HG02970 (cell line): ENCODE results near the gene LMF1.

Source experiments
- ATAC-seq: cut with Tn5 transposase; IDR thresholded peaks from one replicate; pipeline ENCODE4 v1.9.1; 2021; ENCODE audit warnings: mild to moderate bottlenecking, moderate library complexity, moderate number of reproducible peaks; ENCODE audit not compliant: unreplicated experiment, low FRiP score

Gene LMF1

GRCh38 chr16:854808-855410 lies 115.9 kb downstream of the LMF1 start:
- ATAC-seq = no peak

- ATAC-seq = no peak
Measured at GRCh38 chr16:853981-854807, 116.6 kb downstream of the LMF1 start.

DNA sequence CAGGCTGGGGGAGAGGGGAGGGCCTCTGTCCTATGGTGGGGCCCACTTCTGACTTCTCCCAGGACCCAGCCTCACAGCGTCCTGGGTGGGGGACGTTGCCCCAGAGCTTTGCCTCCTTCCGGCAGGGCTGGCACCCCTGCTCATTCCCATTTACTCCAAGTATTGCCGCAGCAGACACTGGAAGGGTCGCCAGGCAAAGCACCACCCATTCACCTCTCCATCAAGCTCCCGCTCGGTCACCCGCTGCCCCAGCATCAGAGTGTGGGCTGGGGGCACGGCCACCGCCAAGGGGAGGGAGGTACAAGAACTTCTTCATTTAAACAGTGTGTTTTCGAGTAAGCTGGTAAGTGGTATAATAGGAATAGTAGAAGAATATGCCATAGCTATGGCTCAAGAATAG lies 117.5 kb downstream of the LMF1 start:
- no peak for ATAC-seq

DNA sequence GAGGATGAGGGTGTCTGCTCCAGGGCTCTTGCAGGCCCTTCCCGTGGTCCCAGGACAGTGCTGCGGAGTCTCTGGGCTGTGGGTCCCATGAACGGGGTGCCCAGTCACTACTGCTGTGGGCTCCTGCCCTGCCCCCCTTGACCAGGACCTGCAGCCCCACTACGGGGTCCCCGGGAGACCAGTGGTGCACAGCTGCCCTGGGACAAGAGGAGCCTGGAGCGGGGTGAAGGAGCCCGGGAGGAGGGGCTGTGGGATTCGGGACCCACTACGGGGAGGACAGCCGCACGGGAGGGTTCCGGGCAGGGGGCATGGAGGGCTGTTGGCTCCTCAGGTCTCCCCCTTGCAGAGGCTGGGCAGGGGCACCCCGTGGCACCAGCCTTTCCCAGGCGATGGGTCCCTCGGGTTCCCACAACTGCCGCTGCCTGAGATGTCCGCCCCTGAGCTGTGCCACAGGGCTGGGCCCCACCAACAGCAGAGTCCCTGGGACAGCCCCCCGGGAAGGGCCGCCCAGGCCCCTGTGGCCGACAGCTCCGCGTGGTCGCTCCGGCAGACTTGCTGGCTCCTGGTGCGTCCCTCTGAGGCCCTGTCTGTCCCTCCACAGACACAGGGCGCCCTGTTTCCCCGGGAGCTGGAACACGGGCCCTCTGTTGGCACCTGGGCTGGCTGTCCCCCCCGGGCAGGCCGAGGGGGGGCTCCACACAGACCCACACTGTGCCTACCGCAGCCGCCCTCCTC lies 118.2 kb downstream of the LMF1 start:
- ATAC-seq = no peak

GRCh38 chr16:851871-852270 lies 118.9 kb downstream of the LMF1 start:
- ATAC-seq = no peak

DNA sequence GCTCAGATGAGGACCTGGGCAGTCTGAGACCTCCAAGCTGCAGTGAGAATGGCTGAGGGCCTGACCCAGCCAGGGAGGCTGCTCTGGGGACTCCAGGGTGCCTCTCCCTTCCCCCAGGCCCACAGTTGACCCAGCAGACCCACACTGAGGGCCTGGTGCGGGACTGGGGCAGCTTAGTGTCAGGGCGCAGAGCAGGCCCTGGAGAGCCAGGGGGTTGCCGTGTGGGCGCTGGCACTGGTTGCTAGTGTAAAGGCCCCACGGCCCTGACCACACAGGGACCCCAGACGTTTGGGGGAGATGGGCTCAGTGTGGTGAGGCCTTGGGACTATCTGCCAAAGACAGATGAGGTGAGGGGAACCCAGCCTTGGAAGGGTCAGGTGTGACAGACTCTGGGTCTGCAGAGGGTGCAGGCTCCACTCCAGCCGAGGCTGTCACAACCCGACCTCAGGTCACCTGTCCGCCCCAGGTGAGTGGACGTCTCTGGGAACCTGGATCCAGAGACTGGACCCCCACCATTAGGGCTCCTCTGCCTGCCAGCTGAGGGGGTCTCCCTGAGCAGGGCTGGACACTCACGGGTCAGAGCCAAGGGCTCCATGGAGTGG lies 119.5 kb downstream of the LMF1 start:
- ATAC-seq = no peak

GRCh38 chr16:850668-851067 lies 120.1 kb downstream of the LMF1 start:
- ATAC-seq = no peak

- no peak for ATAC-seq
Measured at GRCh38 chr16:848510-849253, 122.1 kb downstream of the LMF1 start.

DNA sequence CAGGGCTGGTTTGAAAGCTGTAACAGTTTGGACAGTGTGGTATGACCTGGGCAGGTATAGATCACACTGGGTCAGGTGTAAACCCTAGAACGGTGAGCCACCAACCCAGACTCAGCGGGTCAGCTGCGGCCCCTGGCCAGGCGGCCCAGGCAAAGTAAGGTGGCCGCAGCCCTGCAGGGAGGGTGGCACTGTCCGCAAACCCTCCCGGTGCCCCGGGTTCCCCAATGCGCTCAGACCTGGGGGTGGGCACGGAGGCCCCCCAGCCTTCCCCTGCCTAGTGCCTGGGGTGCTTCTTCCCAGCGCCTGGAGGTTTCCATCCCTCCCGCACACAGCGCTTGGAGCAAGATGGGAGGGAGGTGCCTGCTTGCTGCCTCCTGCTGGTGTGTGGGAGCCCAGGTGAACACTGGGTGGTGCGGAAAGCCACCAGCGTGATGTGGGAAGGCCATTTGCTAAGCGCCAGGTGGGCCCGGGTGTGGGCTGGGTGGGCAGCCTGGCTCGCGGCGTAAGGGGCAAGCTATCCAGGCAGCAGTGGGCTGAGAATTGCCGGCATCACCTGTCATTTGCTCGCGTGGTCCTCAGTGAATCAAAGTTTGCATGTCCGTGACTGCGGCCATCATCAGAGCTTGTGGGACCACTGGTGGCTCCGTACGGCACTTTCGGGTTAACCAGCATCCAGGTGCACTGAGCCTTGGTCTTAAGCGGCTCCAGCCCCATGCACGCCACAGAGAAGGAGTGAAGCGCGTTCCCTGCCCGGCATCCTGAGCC lies 122.9 kb downstream of the LMF1 start:
- no peak for ATAC-seq

DNA sequence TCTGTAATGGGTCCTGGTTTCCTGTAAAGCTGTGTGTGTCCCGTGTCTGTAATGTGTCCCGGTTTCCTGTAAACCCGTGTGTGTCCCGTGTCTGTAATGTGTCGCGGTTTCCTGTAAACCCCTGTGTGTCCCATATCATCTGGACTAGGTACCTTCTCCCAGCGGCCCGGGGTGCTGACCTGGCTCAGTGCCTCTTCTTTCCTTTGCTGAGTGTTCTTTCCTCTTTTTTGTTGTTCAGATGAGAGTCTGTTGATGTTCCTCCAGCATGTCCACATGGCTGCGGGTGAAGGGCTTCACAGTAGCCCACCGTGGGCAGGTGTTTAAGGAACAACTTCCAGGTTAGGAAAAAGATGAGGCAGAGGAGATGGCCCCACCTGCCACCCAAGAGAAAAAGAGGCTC lies 123.6 kb downstream of the LMF1 start:
- ATAC-seq = no peak

- ATAC-seq = no peak
Measured at GRCh38 chr16:845351-845745, 125.4 kb downstream of the LMF1 start.

DNA sequence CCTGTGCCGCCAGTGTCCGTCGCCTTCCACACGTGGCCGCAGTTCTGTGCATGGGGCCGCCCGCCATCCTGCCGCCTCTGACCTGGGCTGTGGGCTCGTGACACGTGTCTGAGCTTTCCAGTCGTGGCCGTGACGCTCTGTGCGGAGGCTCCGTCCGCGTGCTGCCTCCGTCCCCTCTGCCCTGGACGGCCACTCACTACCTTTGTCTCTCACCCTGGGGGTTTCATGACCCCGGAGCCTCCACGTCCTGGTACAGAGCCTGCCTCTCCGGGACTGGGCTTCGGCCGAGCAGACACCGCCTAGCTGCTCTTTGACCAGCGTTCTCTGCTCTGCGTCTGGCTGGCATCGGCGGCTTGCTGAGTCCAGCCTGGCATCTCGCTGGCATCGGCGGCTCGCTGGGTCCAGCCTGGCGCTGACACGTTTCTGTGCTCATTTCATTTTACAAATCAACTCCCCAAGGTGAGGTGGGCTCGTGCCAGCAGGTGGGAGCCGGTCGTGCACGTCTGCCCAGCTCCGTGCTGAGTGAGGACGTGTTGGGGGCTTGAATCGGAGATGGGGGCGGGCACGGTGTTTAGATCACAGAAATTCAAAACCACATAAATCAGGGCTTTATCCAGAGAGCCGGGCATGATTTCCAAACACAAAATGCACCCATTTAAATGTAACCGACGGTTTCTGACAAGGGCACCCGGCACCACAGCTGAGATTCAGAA lies 126.0 kb downstream of the LMF1 start:
- ATAC-seq = no peak

- no peak for ATAC-seq
Measured at GRCh38 chr16:843771-844170, 127.0 kb downstream of the LMF1 start.

GRCh38 chr16:842711-843560 lies 127.8 kb downstream of the LMF1 start:
- no peak for ATAC-seq

DNA sequence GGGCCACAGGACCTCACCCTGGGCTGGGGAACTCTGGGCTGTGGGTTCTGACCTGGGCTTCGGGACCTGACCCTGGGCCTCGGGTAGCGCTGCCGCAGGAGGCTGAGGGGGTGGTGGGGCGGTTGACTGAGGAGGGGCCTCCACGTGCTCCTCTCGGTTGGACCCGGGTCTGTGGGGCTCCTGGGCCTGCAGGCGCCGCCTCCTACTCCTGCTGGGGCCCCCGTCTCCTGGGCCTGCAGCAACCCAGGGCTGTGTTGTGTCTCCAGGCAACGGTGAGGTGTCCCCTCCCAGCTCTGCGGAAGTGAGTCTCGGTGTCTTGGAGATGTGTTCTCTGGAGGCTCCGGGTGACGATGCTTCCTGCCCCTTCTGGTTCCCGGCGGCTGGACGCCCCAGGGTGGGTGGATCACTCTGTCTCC lies 128.7 kb downstream of the LMF1 start:
- no peak for ATAC-seq

- no peak for ATAC-seq
Measured at GRCh38 chr16:841455-842060, 129.2 kb downstream of the LMF1 start.

DNA sequence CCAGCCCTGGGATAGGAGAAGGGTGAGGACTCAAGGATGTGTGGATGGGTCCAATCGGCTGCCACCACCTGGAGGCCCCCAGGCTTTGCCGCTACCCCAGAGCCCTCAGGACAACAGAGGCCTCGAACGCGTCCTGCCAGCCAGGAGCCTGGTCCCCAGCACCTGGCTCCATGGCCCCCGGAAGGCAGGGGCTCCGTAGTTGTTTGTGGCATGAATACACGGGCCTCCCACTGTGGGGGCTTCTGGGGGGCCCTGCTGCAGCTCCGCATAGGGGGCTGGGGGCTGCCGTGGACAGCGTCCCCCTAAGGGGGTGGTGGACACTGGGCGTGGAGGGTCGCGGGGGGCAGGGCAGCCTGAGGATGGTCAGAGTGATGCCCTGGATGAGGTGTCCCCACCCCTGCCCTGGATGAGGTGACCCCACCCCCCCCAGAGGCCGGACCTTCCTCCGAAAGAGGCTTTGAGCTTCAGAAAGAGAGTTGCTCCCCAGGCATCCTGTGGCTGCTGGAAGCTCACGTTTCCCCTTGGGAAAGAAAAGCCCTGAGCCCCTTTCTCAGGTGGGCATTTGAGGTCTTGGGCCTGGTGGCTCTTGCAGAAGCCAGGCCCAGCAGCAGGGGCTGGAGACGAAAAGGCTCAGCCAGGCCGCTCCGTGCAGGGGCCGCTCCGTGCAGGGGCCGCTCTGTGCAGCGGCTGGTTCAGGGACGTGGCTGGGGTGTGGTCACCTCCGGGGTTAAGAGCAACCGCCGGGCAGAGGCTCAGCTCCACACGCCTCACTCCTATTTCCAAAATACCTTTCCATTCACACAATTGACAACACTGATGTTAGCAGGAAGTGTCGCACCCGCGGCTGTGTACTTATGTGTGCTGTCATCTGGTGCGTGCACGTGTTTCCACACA lies 130.0 kb downstream of the LMF1 start:
- ATAC-seq = no peak
